Endothelial cell of umbilical vein (primary cell): ENCODE data around the gene MTIF3. TPM values are rescaled to one million over a fixed set of nuclear protein-coding genes. Genes with fewer than 3 reads are reported as not detected.

ENCODE experiments used
- BruUV-seq: library from RNA; stranded (reverse); fragments of 400-500 nt; replicated peaks from 2 replicates; lab custom pipeline; 2021; lab: Mats Ljungman, UMichigan
- CTCF ChIA-PET: fragments of 300-600, 350-600 bp; sonication (Branson Sonifier 250); formaldehyde crosslinking; loops from one replicate; lab custom pipeline; 2021; ENCODE audit warnings: antibody characterized with exemption, inconsistent platforms; lab: Charles Lee
- POLR2A ChIA-PET: fragments of 300-600, 350-600 bp; sonication (Branson Sonifier 250); formaldehyde crosslinking; loops from one replicate; lab custom pipeline; 2021; ENCODE audit warnings: antibody characterized with exemption, inconsistent platforms; lab: Charles Lee
- DNase-seq: peaks from one replicate; pipeline ENCODE4 v3.0.0-alpha.2; 2011; ENCODE audit warnings: low read depth, low spot score
- FAIRE-seq: peaks from 2 replicates; lab custom pipeline; 2011; peaks lifted over from hg19 to GRCh38; lab: Jason Lieb, UNC
- H2AFZ ChIP-seq: 2 replicates; pipeline ENCODE4 v1.6.0; 2012; ENCODE audit warnings: low read depth, low read length, control low read depth, inconsistent platforms
- H3K27ac ChIP-seq: 2 replicates; pipeline ENCODE4 v1.5.1; 2011; ENCODE audit warnings: low read depth, mild to moderate bottlenecking, control low read depth, low read length, moderate library complexity; ENCODE audit not compliant: insufficient read depth
- H3K27me3 ChIP-seq, 2 experiments: 2 replicates each; pipeline versions ENCODE4 v1.6.0 to v1.6.1; 2011; ENCODE audit warnings: low read length in 2 of 2, mixed read lengths in 1 of 2; ENCODE audit not compliant: control insufficient read depth in 2 of 2, insufficient read depth in 2 of 2
- H3K36me3 ChIP-seq, 2 experiments: 2 replicates in 1 of 2; 3 replicates in 1 of 2; pipeline ENCODE4 v1.5.1; 2011; ENCODE audit warnings: low read length in 2 of 2, mild to moderate bottlenecking in 1 of 2, moderate library complexity in 1 of 2; ENCODE audit not compliant: control insufficient read depth in 2 of 2, insufficient read depth in 2 of 2; ENCODE audit errors: extremely low read depth in 1 of 2
- H3K4me1 ChIP-seq: 3 replicates; pipeline ENCODE4 v1.5.1; 2011; ENCODE audit warnings: mild to moderate bottlenecking, low read length; ENCODE audit not compliant: control insufficient read depth, insufficient read depth; ENCODE audit errors: extremely low read depth
- H3K4me2 ChIP-seq: 2 replicates; pipeline ENCODE4 v1.6.1; 2011; ENCODE audit warnings: low read length, control low read depth, mixed read lengths; ENCODE audit not compliant: insufficient read depth
- H3K4me3 ChIP-seq, 3 experiments: fragments of 200-600 bp in 1 of 3; sonication (generic), shearing (Covaris generic) in 1 of 3; replicated peaks in 1 of 3; 2 replicates each; pipeline ENCODE4 v1.5.1; 2011 to 2016; ENCODE audit warnings: control low read depth in 3 of 3, low read length in 3 of 3, mild to moderate bottlenecking in 2 of 3, inconsistent platforms in 1 of 3, low read depth in 1 of 3, moderate library complexity in 1 of 3; ENCODE audit not compliant: insufficient read depth in 1 of 3
- H3K79me2 ChIP-seq: 2 replicates; pipeline ENCODE4 v1.6.0; 2012; ENCODE audit warnings: low read length, inconsistent platforms; ENCODE audit not compliant: control insufficient read depth, insufficient read depth
- H3K9ac ChIP-seq: replicated peaks from 2 replicates; pipeline ENCODE3; 2011; ENCODE audit warnings: low read length, control low read depth; ENCODE audit not compliant: insufficient read depth; ENCODE audit errors: extremely low read depth
- H3K9me1 ChIP-seq: replicated peaks from 3 replicates; pipeline ENCODE4 v1.6.0; 2011; ENCODE audit warnings: mild to moderate bottlenecking, low read length; ENCODE audit not compliant: control insufficient read depth, insufficient read depth; ENCODE audit errors: extremely low read depth
- H3K9me3 ChIP-seq: replicated peaks from 2 replicates; pipeline ENCODE4 v1.5.1; 2012; ENCODE audit warnings: low read length, inconsistent platforms; ENCODE audit not compliant: control insufficient read depth, insufficient read depth
- H4K20me1 ChIP-seq: replicated peaks from 2 replicates; pipeline ENCODE3; 2011; ENCODE audit warnings: mild to moderate bottlenecking, low read length; ENCODE audit not compliant: control insufficient read depth, insufficient read depth; ENCODE audit errors: extremely low read depth
- EZH2 ChIP-seq: IDR thresholded peaks from 2 replicates; pipeline ENCODE4 v1.6.1; 2012; ENCODE audit warnings: borderline replicate concordance, low read depth, mild to moderate bottlenecking, moderate library complexity, low read length, inconsistent platforms; ENCODE audit not compliant: severe bottlenecking
- FOS ChIP-seq: IDR thresholded peaks from 2 replicates; pipeline ENCODE4 v1.6.1; 2011; ENCODE audit warnings: mild to moderate bottlenecking, low read length, moderate library complexity, borderline replicate concordance; ENCODE audit not compliant: insufficient read depth
- GATA2 ChIP-seq: IDR thresholded peaks from 2 replicates; pipeline ENCODE4 v1.7.0; 2011; ENCODE audit warnings: low read depth, mild to moderate bottlenecking, moderate library complexity, mixed read lengths, low read length; ENCODE audit not compliant: insufficient read length, insufficient read depth
- JUN ChIP-seq: IDR thresholded peaks from 2 replicates; pipeline ENCODE4 v1.6.1; 2011; ENCODE audit warnings: borderline replicate concordance, low read depth; ENCODE audit not compliant: insufficient read length, insufficient read depth
- MYC ChIP-seq: IDR thresholded peaks from one replicate; pipeline ENCODE4 v1.6.1; 2011; ENCODE audit warnings: mild to moderate bottlenecking, low read depth, low read length
- POLR2A ChIP-seq: IDR thresholded peaks from 2 replicates; pipeline ENCODE4 v1.6.1; 2012; ENCODE audit warnings: low read depth, mild to moderate bottlenecking, control low read depth, low read length
- POLR2AphosphoS5 ChIP-seq: IDR thresholded peaks from 2 replicates; pipeline ENCODE4 v1.6.1; 2012; ENCODE audit warnings: low read depth, mild to moderate bottlenecking, control low read depth, low read length, moderate library complexity; ENCODE audit not compliant: insufficient read depth
- dilution Hi-C: fragments of 300-500 bp; cut with MboI; formaldehyde crosslinking; loops from one replicate; pipeline ENCODE4 v1.15.0; 2019; ENCODE audit warnings: low sequenced_read_pairs; ENCODE audit not compliant: extremely low pct_ligation_motif_present
- intact Hi-C: fragments of 100-400 bp; cut with micrococcal nuclease; formaldehyde crosslinking; loops from one replicate; pipeline ENCODE4 v1.10.0; 2022
- polyA plus RNA-seq, 4 experiments: library from polyadenylated mRNA; depleted of rRNA in 3 of 4; stranded (reverse) in 3 of 4; unstranded in 1 of 4; fragments of >200 nt; gene quantifications; 2 replicates each; pipeline versions ENCODE4 v1.2.1 to v1.2.3, GENCODE V29; 2011 to 2012; ENCODE audit warnings: missing spikeins in 1 of 4
- total RNA-seq: library from RNA; stranded (reverse); gene quantifications from 2 replicates; pipeline ENCODE4 v1.2.3, GENCODE V29; 2021
- TF ChIP-seq, protein P1 (sequence below), 2 donors: IDR thresholded peaks; 1 replicate in 1 of 2; 2 replicates in 1 of 2; pipeline ENCODE4 v1.5.1; 2011; ENCODE audit warnings: low read length in 2 of 2, mild to moderate bottlenecking in 2 of 2, moderate library complexity in 2 of 2, control low read depth in 1 of 2, inconsistent platforms in 1 of 2, low read depth in 1 of 2; ENCODE audit not compliant: insufficient read depth in 1 of 2; ENCODE audit errors: extremely low read depth in 1 of 2
- TF ChIP-seq, protein P2 (sequence below): IDR thresholded peaks from 2 replicates; pipeline ENCODE4 v1.6.1; 2011; ENCODE audit not compliant: insufficient read depth, insufficient read length

MTIF3 gene
- total and polyA plus RNA-seq, 2 donors (not counting 3 experiments of a cell fraction or from before 2014, with no cell fraction given), result 23.5 to 37.5 TPM

- no TSS peak for BruUV-seq
- FAIRE-seq (no peak), DNase-seq (no peak)
- Histone ChIP-seq H4K20me1 (no peaks in the 10 kb centered on the region), H3K27ac (no peak overlapping the region), H3K79me2 (peaks cover 3% of the 10 kb centered on the region), H3K36me3 (no peaks in the 10 kb centered on the region), H2AFZ (no peak overlapping the region), H3K27me3 (no peaks in the 10 kb centered on the region), H3K4me1 (peaks cover 2% of the 10 kb centered on the region), H3K9me3 (no peaks in the 10 kb centered on the region), H3K9ac (no peak overlapping the region), H3K4me2 (no peak overlapping the region), H3K9me1 (no peaks in the 10 kb centered on the region), H3K4me3 (no peak overlapping the region)
- dilution Hi-C loops (no loop called here), intact Hi-C loops (no loop called here)
- TF ChIP-seq, protein P1, sequence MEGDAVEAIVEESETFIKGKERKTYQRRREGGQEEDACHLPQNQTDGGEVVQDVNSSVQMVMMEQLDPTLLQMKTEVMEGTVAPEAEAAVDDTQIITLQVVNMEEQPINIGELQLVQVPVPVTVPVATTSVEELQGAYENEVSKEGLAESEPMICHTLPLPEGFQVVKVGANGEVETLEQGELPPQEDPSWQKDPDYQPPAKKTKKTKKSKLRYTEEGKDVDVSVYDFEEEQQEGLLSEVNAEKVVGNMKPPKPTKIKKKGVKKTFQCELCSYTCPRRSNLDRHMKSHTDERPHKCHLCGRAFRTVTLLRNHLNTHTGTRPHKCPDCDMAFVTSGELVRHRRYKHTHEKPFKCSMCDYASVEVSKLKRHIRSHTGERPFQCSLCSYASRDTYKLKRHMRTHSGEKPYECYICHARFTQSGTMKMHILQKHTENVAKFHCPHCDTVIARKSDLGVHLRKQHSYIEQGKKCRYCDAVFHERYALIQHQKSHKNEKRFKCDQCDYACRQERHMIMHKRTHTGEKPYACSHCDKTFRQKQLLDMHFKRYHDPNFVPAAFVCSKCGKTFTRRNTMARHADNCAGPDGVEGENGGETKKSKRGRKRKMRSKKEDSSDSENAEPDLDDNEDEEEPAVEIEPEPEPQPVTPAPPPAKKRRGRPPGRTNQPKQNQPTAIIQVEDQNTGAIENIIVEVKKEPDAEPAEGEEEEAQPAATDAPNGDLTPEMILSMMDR (IDR thresholded peaks at IDR 0.05; ENCODE audit: extremely low read depth in 1 of 2, insufficient read depth in 1 of 2, low read depth in 1 of 2, low read length in 2 of 2), result no peak
- TF ChIP-seq EZH2, result no peak
- no peak for TF ChIP-seq FOS
- no peak for TF ChIP-seq MYC
- TF ChIP-seq POLR2AphosphoS5, result no peak
- no peak for TF ChIP-seq JUN
- no peak for TF ChIP-seq GATA2
- TF ChIP-seq POLR2A, result no peak
- TF ChIP-seq, protein P2, sequence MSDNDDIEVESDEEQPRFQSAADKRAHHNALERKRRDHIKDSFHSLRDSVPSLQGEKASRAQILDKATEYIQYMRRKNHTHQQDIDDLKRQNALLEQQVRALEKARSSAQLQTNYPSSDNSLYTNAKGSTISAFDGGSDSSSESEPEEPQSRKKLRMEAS, result no peak
- CTCF ChIA-PET, result no interaction called here
- POLR2A ChIA-PET, result no interaction called here
Observed at GRCh38 chr13:27442071-27442647, 8.2 kb downstream of the MTIF3 start.
